GM23338 (cell line): ENCODE results near the gene H2AZ1.

Experiments
- CREB1 ChIP-seq: fragments of 250-450 bp; sonication (Bioruptor Pico); IDR thresholded peaks from 2 replicates; pipeline ENCODE4 v1.5.0; 2020; ENCODE audit warnings: low read depth, mild to moderate bottlenecking, moderate library complexity
- ETS1 ChIP-seq: IDR thresholded peaks from 2 replicates; pipeline ENCODE4 v1.6.1; 2016; ENCODE audit warnings: antibody characterized with exemption
- EZH2 ChIP-seq: fragments of 200-600 bp; sonication (generic); IDR thresholded peaks from one replicate; pipeline ENCODE4 v1.8.0; 2017; ENCODE audit warnings: antibody characterized with exemption, mild to moderate bottlenecking, low read depth; ENCODE audit not compliant: unreplicated experiment
- EZH2phosphoT487 ChIP-seq: fragments of 200-600 bp; sonication (generic); IDR thresholded peaks from one replicate; pipeline ENCODE4 v1.8.1; 2018; ENCODE audit warnings: antibody characterized with exemption; ENCODE audit not compliant: unreplicated experiment
- JUNB ChIP-seq: IDR thresholded peaks from one replicate; pipeline ENCODE4 v1.6.1; 2016; ENCODE audit warnings: antibody characterized with exemption; ENCODE audit not compliant: unreplicated experiment
- NANOG ChIP-seq: IDR thresholded peaks from 2 replicates; pipeline ENCODE4 v1.6.1; 2016; ENCODE audit warnings: antibody characterized with exemption, borderline replicate concordance
- POLR2AphosphoS5 ChIP-seq: IDR thresholded peaks from 2 replicates; pipeline ENCODE4 v1.6.1; 2016; ENCODE audit warnings: antibody characterized with exemption, low read depth
- REST ChIP-seq: IDR thresholded peaks from one replicate; pipeline ENCODE4 v1.6.1; 2018; ENCODE audit warnings: antibody characterized with exemption; ENCODE audit not compliant: unreplicated experiment
- STAT1 ChIP-seq: IDR thresholded peaks from one replicate; pipeline ENCODE4 v1.6.1; 2016; ENCODE audit warnings: antibody characterized with exemption; ENCODE audit not compliant: unreplicated experiment
- ZNF114 ChIP-seq: fragments of 250-450 bp; sonication (Bioruptor Pico); IDR thresholded peaks from 2 replicates; pipeline ENCODE4 v1.5.0; 2020; ENCODE audit warnings: mild to moderate bottlenecking, moderate library complexity
- ZNF331 ChIP-seq: fragments of 250-450 bp; sonication (Bioruptor Pico); IDR thresholded peaks from 2 replicates; pipeline ENCODE4 v1.5.0; 2020; ENCODE audit warnings: low read depth, mild to moderate bottlenecking, moderate library complexity
- ZNF462 ChIP-seq: fragments of 250-450 bp; sonication (Bioruptor Pico); IDR thresholded peaks from 2 replicates; pipeline ENCODE4 v1.5.0; 2020; ENCODE audit warnings: mild to moderate bottlenecking, moderate library complexity
- TF ChIP-seq, protein P1 (sequence below), 2 experiments: fragments of 200-600 bp in 1 of 2; sonication (generic) in 1 of 2; conservative IDR thresholded peaks; 2 replicates each; pipeline versions ENCODE4 v1.5.1 to v1.6.1; 2016 to 2017; ENCODE audit warnings: antibody characterized with exemption in 2 of 2, low read depth in 2 of 2, mild to moderate bottlenecking in 2 of 2, moderate library complexity in 1 of 2

DNA sequence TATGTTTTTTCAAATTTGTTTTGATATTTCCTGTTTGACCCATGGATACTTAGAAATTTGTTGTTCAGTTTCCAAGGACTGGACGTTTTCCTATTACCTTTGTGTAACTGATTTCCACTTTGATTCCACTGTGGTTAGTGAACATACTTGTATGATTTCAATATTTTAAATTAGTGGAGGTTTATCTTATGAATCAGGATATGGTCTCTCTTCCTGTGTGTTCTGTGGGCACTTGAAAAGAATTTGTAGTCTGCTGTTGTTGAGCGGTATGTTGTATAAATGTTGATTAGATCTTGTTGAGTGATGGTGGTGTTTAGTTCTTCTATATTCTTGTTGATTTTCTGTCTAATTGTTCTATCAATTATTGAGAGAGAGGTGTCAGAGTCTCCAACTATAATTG lies 34.6 kb downstream of the H2AZ1 start:
- TF ChIP-seq JUNB = no peak
- TF ChIP-seq POLR2AphosphoS5 = no peak
- no peak for TF ChIP-seq EZH2phosphoT487
- no peak for TF ChIP-seq STAT1
- TF ChIP-seq CREB1 (CRISPR knock-in tag) = no peak
- TF ChIP-seq, protein P1, sequence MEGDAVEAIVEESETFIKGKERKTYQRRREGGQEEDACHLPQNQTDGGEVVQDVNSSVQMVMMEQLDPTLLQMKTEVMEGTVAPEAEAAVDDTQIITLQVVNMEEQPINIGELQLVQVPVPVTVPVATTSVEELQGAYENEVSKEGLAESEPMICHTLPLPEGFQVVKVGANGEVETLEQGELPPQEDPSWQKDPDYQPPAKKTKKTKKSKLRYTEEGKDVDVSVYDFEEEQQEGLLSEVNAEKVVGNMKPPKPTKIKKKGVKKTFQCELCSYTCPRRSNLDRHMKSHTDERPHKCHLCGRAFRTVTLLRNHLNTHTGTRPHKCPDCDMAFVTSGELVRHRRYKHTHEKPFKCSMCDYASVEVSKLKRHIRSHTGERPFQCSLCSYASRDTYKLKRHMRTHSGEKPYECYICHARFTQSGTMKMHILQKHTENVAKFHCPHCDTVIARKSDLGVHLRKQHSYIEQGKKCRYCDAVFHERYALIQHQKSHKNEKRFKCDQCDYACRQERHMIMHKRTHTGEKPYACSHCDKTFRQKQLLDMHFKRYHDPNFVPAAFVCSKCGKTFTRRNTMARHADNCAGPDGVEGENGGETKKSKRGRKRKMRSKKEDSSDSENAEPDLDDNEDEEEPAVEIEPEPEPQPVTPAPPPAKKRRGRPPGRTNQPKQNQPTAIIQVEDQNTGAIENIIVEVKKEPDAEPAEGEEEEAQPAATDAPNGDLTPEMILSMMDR (conservative IDR thresholded peaks at IDR 0.05; ENCODE audit: low read depth in 2 of 2) = no peak
- TF ChIP-seq EZH2 = no peak
- no peak for TF ChIP-seq REST
- no peak for TF ChIP-seq ZNF331
- TF ChIP-seq ZNF114 (CRISPR knock-in tag) = no peak
- no peak for TF ChIP-seq NANOG
- TF ChIP-seq ETS1 = no peak
- no peak for TF ChIP-seq ZNF462 (CRISPR knock-in tag)
